CD14-positive monocyte (primary cell): Measurements from ENCODE around the gene SLC25A26. TPM values are rescaled to one million over a fixed set of nuclear protein-coding genes. Genes with fewer than 3 reads are reported as not detected.

ENCODE experiments used
- DNase-seq, 3 donors: peaks; one replicate each; pipeline ENCODE4 v3.0.0-alpha.2; 2011 to 2022
- H2AFZ ChIP-seq: 2 replicates; pipeline ENCODE4 v1.6.0; 2012; ENCODE audit warnings: mild to moderate bottlenecking, low read depth, low read length, inconsistent platforms; ENCODE audit not compliant: insufficient read depth, poor library complexity, severe bottlenecking
- H3K27ac ChIP-seq, 2 donors: 1 replicate in 1 of 2; 2 replicates in 1 of 2; pipeline ENCODE4 v1.5.1; 2012 to 2013; ENCODE audit warnings: low read length in 2 of 2, control low read depth in 1 of 2, inconsistent platforms in 1 of 2, low read depth in 1 of 2, mild to moderate bottlenecking in 1 of 2
- H3K27me3 ChIP-seq, 2 donors: one replicate each; pipeline versions ENCODE4 v1.6.0 to v1.6.1; 2011 to 2013; ENCODE audit warnings: low read length in 2 of 2; ENCODE audit not compliant: control insufficient read depth in 2 of 2, insufficient read depth in 2 of 2
- H3K36me3 ChIP-seq, 2 donors: replicated peaks in 1 of 2; 1 replicate in 1 of 2; 2 replicates in 1 of 2; pipeline versions ENCODE4 v1.5.1 to v1.6.1; 2012 to 2013; ENCODE audit warnings: low read length in 2 of 2, control low read depth in 1 of 2, inconsistent platforms in 1 of 2, mild to moderate bottlenecking in 1 of 2; ENCODE audit not compliant: insufficient read depth in 2 of 2, control insufficient read depth in 1 of 2
- H3K4me1 ChIP-seq, 2 donors: 1 replicate in 1 of 2; 2 replicates in 1 of 2; pipeline versions ENCODE4 v1.5.1 to v1.6.1; 2012 to 2013; ENCODE audit warnings: low read length in 2 of 2, control low read depth in 1 of 2, inconsistent platforms in 1 of 2, mild to moderate bottlenecking in 1 of 2, moderate library complexity in 1 of 2; ENCODE audit not compliant: insufficient read depth in 2 of 2, control insufficient read depth in 1 of 2
- H3K4me2 ChIP-seq: replicated peaks from 2 replicates; pipeline ENCODE3; 2012; ENCODE audit warnings: low read length, moderate library complexity, mild to moderate bottlenecking; ENCODE audit not compliant: poor library complexity, severe bottlenecking; ENCODE audit errors: extremely low read depth
- H3K4me3 ChIP-seq, 3 experiments: fragments of 200-600 bp in 1 of 3; sonication (generic) in 1 of 3; replicated peaks in 1 of 3; 1 replicate in 2 of 3; 2 replicates in 1 of 3; pipeline ENCODE4 v1.5.1; 2011 to 2013; ENCODE audit warnings: low read length in 3 of 3, mild to moderate bottlenecking in 3 of 3, control low read depth in 2 of 3, low read depth in 2 of 3, inconsistent platforms in 1 of 3, moderate library complexity in 1 of 3
- H3K79me2 ChIP-seq: 2 replicates; pipeline ENCODE4 v1.6.0; 2012; ENCODE audit warnings: mild to moderate bottlenecking, control low read depth, inconsistent platforms, low read length, moderate library complexity; ENCODE audit not compliant: insufficient read depth
- H3K9ac ChIP-seq: 2 replicates; pipeline ENCODE4 v1.6.0; 2017; ENCODE audit warnings: low read length, mild to moderate bottlenecking; ENCODE audit not compliant: insufficient read depth, poor library complexity, severe bottlenecking
- H3K9me3 ChIP-seq, 2 donors: replicated peaks in 1 of 2; 1 replicate in 1 of 2; 2 replicates in 1 of 2; pipeline versions ENCODE4 v1.5.1 to v1.6.1; 2012 to 2013; ENCODE audit warnings: low read length in 2 of 2, control low read depth in 1 of 2; ENCODE audit not compliant: control insufficient read depth in 1 of 2, insufficient read depth in 1 of 2
- H4K20me1 ChIP-seq: 2 replicates; pipeline ENCODE4 v1.6.0; 2012; ENCODE audit warnings: mild to moderate bottlenecking, low read length, control low read depth, moderate library complexity; ENCODE audit not compliant: insufficient read depth
- H3K27ac Mint-ChIP-seq, 7 donors: one replicate each; pipeline ENCODE4 v1.8.0; 2020; ENCODE audit warnings: mild to moderate bottlenecking in 7 of 7, mixed read lengths in 7 of 7, moderate library complexity in 6 of 7, inconsistent platforms in 2 of 7
- H3K27me3 Mint-ChIP-seq, 3 donors: one replicate each; pipeline ENCODE4 v1.8.0; 2021 to 2022; ENCODE audit warnings: low read depth in 3 of 3, mild to moderate bottlenecking in 3 of 3, mixed read lengths in 3 of 3, moderate library complexity in 3 of 3, inconsistent platforms in 1 of 3
- H3K36me3 Mint-ChIP-seq, 2 donors: one replicate each; pipeline ENCODE4 v1.8.0; 2020; ENCODE audit warnings: mixed read lengths in 2 of 2, inconsistent platforms in 1 of 2, mild to moderate bottlenecking in 1 of 2
- H3K4me1 Mint-ChIP-seq: one replicate; pipeline ENCODE4 v1.8.0; 2020; ENCODE audit warnings: mild to moderate bottlenecking, mixed read lengths
- H3K4me3 Mint-ChIP-seq, 2 donors: one replicate each; pipeline ENCODE4 v1.8.0; 2020; ENCODE audit warnings: mild to moderate bottlenecking in 2 of 2, mixed read lengths in 2 of 2, moderate library complexity in 1 of 2
- H3K9me3 Mint-ChIP-seq, 7 donors: one replicate each; pipeline ENCODE4 v1.8.0; 2020 to 2022; ENCODE audit warnings: mixed read lengths in 7 of 7, mild to moderate bottlenecking in 6 of 7, moderate library complexity in 6 of 7, inconsistent platforms in 2 of 7
- CTCF ChIP-seq: fragments of 200-600 bp; IDR thresholded peaks from one replicate; pipeline ENCODE4 v1.8.0; 2022; ENCODE audit warnings: antibody characterized with exemption, mild to moderate bottlenecking
- WGBS: methylation state at CpG from one replicate; pipeline ENCODE4 v1.1.5; 2013; ENCODE audit warnings: missing lambda C conversion rate; ENCODE audit not compliant: insufficient coverage; 5-methylcytosine and 5-hydroxymethylcytosine counted together
- intact Hi-C, 2 donors: fragments of 100-400 bp; cut with micrococcal nuclease; formaldehyde crosslinking; loops; one replicate each; pipeline versions ENCODE4 v1.15.0 to v1.15.1; 2023
- polyA plus RNA-seq, 3 donors: library from polyadenylated mRNA; depleted of rRNA in 1 of 3; unstranded in 2 of 3; stranded (reverse) in 1 of 3; fragments of 300-500 nt in 2 of 3; fragments of >200 nt in 1 of 3; fragmentation: Illumina TruSeq in 2 of 3; gene quantifications; 1 replicate in 2 of 3; 2 replicates in 1 of 3; pipeline ENCODE4 v1.2.3, GENCODE V29; 2012 to 2021

The SLC25A26 gene
- polyA plus RNA-seq, 3 donors = 11.6 to 23.0 (median 14.4) TPM

- H3K9me3 Mint-ChIP-seq = peaks cover 0 to 8% (median 0%) of the 10 kb centered on the region in 7 donors
- peak overlapping the region in 1 of 7 donors; percentile 34 for H3K27ac Mint-ChIP-seq
- peaks cover 0 to 1% (median 1%) of the 10 kb centered on the region in 3 donors for H3K27me3 Mint-ChIP-seq
- intact Hi-C loops = no loop called here
- Histone ChIP-seq H3K9ac (no peak overlapping the region), H3K9me3 (no peaks in the 10 kb centered on the region), H3K4me2 (no peak overlapping the region), H3K79me2 (no peaks in the 10 kb centered on the region), H2AFZ (no peak overlapping the region), H3K36me3 (no peaks in the 10 kb centered on the region), H3K27ac (no peak overlapping the region), H4K20me1 (no peaks in the 10 kb centered on the region), H3K4me3 (no peak overlapping the region), H3K27me3 (no peaks in the 10 kb centered on the region), H3K4me1 (no peaks in the 10 kb centered on the region)
- TF ChIP-seq CTCF = no peak
- peaks cover 3% of the 10 kb centered on the region for H3K4me1 Mint-ChIP-seq
- no peak for DNase-seq
- no peak overlapping the region for H3K4me3 Mint-ChIP-seq
- WGBS = 79% methylated on average over 6 of the region's 8 CpGs
- peaks cover 5 to 8% of the 10 kb centered on the region in 2 donors for H3K36me3 Mint-ChIP-seq
These were observed 124.2 kb downstream of the SLC25A26 start for GRCh38 chr3:66344848-66345578.

- no peak overlapping the region for H3K4me2 ChIP-seq
- H3K4me1 Mint-ChIP-seq = peaks cover 3% of the 10 kb centered on the region
- no peak overlapping the region for H3K27ac Mint-ChIP-seq
- H3K9me3 ChIP-seq = no peaks in the 10 kb centered on the region
- no peak overlapping the region for H3K27ac ChIP-seq
- peaks cover 5 to 8% of the 10 kb centered on the region in 2 donors for H3K36me3 Mint-ChIP-seq
- DNase-seq = no peak
- H4K20me1 ChIP-seq = no peaks in the 10 kb centered on the region
- no peak overlapping the region for H3K9ac ChIP-seq
- intact Hi-C loops = no loop called here
- no peak for TF ChIP-seq CTCF
- H3K4me1 ChIP-seq = no peaks in the 10 kb centered on the region
- H3K79me2 ChIP-seq = no peaks in the 10 kb centered on the region
- peaks cover 0 to 1% (median 1%) of the 10 kb centered on the region in 3 donors for H3K27me3 Mint-ChIP-seq
- H3K4me3 ChIP-seq = no peak overlapping the region
- no peaks in the 10 kb centered on the region for H3K36me3 ChIP-seq
- no peaks in the 10 kb centered on the region for H3K27me3 ChIP-seq
- WGBS = 100% methylated on average over 1 of the region's 3 CpGs
- no peak overlapping the region for H2AFZ ChIP-seq
- peaks cover 0 to 8% (median 0%) of the 10 kb centered on the region in 7 donors for H3K9me3 Mint-ChIP-seq
- no peak overlapping the region for H3K4me3 Mint-ChIP-seq
These were observed 127.9 kb downstream of the SLC25A26 start for GRCh38 chr3:66348704-66349103.
